Stimulated activated CD8-positive, alpha-beta memory T cell treated with anti-CD3 and anti-CD28 coated beads, Interleukin-15, amount 100 ng/mL, for 1 hour (primary cell): Measurements from ENCODE around the gene GOLGA6L2.
"Not testable (repeated sequence)": the region's sequence is repeated elsewhere in the genome, so short reads cannot be mapped to it uniquely, and the experiment has no call there.

Experiments
- DNase-seq: peaks from one replicate; pipeline ENCODE4 v3.0.0-alpha.2; 2020; ENCODE audit warnings: low read depth

GOLGA6L2 gene, protein sequence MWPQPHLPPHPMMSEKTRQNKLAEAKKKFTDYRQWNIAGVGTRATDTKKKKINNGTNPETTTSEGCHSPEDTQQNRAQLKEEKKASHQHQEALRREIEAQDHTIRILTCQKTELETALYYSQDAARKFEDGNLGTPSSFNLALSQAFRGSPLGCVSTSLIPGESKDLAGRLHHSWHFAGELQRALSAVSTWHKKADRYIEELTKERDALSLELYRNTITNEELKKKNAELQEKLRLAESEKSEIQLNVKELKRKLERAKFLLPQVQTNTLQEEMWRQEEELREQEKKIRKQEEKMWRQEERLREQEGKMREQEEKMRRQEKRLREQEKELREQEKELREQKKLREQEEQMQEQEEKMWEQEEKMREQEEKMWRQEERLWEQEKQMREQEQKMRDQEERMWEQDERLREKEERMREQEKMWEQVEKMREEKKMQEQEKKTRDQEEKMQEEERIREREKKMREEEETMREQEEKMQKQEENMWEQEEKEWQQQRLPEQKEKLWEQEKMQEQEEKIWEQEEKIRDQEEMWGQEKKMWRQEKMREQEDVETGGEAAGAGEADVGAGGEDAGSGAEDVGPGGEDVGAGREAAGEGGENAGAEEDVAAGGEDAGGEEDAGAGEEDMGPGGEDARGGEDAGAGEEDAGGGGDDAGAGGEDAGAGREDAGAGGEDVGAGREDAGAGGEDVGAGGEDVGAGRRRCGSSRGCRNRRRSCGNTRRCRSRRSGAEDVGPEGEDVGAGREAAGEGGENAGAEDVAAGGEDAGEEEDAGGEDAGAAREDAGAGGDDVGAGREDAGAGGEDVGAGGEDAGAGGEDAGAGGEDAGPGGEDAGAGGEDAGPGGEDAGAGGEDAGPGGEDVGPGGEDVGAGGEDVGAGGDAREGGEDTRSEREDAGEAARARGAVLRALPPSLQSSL

GRCh38 chr15:23447107-23447500 is at the start of gene GOLGA6L2:
Gene GOLGA6L2 (minus strand): TSS chr15:23447243. CDS start chr15:23447181, 62 bp downstream.
- no peak for DNase-seq

- no peak for DNase-seq
Measured at GRCh38 chr15:23484870-23485269, 37.8 kb upstream of the GOLGA6L2 start.

DNA sequence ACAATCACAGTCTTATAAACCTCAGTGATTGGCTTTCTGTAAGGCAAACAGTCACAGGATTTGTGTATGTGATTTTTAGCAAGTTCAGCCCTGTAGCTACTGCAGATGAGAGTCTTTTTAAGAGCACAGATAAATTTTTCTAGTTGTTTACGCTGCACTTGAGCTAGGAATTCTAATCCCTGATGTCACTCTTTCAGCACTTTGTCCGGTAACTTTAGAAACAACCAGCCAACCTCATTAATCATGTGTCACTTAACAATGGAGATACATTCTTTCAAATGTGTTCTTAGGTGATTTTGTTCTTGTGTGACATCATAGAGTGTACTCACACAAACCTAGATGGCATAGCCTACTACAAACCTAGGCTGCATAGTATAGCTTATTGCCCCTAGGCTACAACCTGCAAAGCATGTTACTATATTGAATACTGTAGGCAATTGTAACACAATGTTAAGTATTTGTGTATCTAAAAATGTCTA is 36.8 kb upstream of the GOLGA6L2 start:
- DNase-seq = no peak

DNA sequence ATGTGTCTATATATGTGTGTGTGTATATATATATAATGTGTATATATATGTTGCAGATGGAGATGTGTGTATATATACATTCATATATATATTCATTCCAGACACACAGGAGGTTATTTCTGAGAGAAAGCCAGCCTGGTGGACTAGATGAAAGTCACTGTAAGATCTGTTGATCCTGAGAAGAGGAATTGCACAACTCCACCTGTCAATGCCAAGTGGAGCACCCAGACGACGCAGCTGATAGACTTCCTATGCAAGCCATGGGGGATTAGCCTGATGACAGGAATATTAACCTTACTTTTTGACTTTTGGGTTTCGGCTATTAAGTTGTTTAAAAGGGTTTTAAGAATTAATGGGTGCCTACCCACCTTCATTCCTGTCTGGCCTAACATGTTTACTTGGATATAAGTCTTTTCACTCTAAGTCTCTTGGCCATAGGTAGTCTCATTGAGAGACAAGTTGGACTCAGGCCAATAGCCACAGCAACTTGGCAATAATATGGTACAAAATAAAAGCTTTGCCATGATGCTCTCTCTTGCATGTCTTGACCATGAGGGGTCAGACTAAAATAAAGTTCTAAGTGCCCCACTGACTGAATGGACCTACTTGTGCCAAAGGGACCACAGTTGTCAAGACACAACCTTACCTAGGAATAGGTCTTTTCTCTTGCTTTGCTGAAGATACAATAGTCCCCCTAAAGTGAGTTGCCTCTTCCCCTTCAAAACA is 35.9 kb upstream of the GOLGA6L2 start:
- no peak for DNase-seq

DNA sequence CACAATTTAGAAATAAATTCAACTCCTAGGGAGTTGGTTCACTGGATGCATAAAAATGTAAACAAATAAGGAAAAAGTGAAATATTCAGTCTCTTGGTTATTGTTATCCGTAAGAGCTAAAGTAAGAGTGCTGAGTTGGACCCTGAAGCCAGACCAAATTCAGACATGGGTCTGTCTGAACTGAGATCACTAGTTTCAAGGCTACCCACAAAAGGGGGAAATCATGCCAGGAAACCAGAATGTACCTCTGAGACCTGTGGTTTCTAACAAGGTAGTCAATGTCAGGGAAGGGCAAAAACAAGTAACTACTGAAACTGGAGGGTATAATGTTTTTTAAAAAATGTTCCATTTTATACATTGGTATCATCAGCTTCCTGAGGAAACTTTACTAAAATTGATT is 35.2 kb upstream of the GOLGA6L2 start:
- DNase-seq = no peak

GRCh38 chr15:23477920-23478319 is 30.9 kb upstream of the GOLGA6L2 start:
- no peak for DNase-seq

DNA sequence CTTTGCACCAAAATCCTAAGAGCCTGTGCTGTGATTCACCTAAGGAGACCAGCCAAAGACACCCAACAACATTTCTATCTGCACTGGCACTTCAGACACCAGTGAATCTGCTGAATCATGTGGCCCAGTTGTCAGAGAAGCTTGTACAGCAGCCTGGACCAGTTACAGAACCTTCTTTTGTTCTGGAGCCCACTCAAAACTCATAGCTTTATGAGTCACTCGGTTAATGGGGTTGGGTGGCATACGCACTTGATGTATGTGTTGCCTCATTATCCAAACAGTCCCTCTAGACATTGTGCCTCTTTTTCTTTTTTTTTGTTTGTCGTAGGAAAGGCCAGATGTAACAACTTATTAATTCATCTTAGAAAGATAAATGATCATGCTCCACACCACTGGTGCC is 25.6 kb upstream of the GOLGA6L2 start:
- DNase-seq = no peak

- DNase-seq = no peak
Measured at GRCh38 chr15:23472033-23472432, 25.0 kb upstream of the GOLGA6L2 start.

GRCh38 chr15:23467110-23467600 is 20.1 kb upstream of the GOLGA6L2 start:
- DNase-seq = no peak

DNA sequence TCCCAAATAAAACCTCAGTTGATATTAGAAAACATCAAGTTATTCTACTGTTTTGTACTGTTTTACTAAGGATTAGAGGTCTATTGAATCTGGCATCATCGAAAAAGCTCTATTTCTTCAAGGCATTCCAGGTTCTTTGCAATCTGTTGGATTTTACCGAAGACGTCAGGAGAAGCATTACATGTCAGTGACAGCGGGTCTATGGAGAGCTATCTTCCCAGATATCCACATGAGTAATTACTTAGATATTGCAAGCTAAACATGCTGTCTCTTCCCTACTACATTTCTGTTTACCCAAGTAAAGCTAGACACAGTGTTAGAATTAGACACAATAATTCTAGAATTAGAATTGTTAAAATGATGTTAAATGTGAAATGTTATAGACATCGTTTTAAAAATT is 10.8 kb upstream of the GOLGA6L2 start:
- no peak for DNase-seq

DNA sequence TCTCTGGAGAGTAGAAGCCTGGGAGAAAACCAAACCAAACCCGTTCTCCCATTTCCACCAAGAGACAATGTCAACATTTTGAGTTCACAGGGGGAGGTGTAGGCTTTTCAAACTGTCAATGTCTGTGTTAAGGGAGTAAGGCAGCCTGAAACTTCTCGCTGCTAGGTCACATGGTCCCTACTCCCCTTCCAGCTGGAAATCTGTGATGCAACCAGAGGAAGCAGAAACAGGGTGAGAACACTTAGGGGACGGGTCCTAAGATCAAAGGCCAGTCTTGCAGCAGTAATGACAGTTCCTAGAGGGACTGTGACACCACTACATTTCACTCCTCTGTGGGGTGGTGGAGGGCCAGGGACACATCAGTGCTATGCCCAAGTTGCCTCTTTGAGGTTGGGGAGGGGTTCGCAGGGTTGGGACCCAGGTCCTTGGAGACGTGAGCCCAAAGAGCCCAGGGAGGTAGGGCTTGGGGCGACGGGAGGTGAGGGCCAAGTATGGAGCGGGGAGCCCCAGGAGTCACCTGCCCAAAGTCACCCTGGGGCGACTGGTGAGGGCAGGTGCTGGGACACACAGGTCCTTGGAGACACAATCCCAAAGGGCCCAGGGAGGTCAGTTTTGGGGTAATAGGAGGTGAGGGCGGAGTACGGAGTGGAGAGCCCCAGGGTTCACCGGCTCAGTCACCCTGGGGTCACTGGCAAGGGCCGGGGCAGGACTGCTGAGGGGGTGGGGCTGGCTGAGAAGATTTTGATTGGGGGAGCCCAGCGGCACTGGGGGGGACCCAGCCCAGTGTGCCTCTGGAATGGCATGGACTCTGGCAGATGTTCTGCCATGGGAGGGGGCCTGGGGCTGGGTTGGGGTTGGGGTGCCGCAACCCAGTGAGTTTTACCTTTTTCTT is 582 bp downstream of the GOLGA6L2 start:
- DNase-seq = no peak

GRCh38 chr15:23444269-23444668 is 2.8 kb downstream of the GOLGA6L2 start:
- no peak for DNase-seq

DNA sequence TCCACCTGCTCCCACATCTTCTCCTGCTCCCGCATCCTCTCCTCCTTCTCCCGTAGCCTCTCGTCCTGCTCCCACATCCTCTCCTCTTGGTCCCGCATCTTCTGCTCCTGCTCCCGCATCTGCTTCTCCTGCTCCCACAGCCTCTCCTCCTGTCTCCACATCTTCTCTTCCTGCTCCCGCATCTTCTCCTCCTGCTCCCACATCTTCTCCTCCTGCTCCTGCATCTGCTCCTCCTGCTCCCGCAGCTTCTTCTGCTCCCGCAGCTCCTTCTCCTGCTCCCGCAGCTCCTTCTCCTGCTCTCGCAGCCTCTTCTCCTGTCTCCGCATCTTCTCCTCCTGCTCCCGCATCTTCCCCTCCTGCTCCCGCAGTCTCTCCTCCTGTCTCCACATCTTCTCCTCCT is 5.8 kb downstream of the GOLGA6L2 start:
- DNase-seq = no peak

DNA sequence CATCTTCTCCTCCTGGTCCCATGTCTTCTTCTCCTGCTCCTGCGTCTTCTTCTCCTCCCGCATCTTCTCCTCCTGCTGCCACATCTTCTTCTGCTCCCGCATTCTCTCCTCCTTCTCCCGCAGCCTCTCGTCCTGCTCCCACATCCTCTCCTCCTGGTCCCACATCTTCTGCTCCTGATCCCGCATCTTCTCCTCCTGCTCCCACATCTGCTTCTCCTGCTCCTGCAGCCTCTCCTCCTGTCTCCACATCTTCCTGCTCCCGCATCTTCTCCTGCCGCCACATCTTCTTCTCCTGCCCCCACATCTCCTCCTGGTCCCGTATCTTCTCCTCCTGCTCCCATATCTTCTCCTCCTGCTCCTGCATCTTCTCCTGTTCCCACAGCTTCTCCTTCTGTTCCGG is 6.4 kb downstream of the GOLGA6L2 start:
- DNase-seq = no peak

- DNase-seq = no peak
Measured at GRCh38 chr15:23439513-23439912, 7.5 kb downstream of the GOLGA6L2 start.

DNA sequence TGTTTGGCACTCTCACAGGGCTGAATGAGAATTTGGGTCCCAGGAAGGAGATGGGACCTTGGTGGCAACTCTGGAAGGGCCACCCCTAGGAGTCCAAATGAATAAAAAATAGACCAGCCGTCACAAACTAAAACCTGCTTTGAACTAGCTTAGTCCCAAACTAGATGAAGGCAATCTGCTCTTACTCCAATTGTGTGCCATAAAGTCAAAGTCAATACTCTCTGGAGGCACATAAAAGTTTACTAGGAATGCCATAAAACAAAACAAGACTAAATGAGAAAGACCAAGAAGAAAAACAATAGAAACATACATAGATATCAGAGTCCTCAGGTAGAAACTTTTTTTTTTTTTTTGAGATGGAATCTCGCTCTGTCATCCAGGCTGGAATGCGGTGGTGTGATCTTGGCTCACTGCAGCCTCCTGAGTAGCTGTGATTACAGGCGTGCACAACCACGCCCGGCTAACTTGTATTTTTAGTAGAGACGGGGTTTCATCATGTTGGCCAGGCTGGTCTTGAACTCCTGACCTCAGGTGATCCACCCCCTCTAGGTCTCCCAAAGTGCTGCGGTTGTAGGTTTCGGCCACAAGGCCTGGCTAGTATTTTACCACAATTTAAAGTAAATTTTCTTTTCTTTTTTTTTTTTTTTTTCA is 8.1 kb downstream of the GOLGA6L2 start:
- no peak for DNase-seq

DNA sequence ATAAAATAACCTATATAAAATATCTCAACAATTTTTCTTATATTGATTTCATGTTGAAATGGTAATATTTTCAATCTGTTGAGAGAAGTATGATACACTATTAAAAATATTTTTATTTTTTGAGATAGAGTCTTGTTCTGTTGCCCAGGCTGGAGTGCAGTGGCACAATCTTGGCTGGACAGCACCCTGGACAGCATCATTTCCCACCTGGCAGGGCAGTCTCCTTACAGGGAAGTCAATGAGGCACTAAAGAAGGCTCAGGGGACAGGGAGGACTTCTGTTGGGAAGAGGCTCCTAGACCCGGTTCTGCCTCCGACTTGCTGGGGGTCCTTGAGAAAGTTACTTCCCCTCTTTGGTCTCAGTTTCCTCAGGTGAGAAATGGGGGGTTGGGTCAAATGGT is 9.4 kb downstream of the GOLGA6L2 start:
- DNase-seq = no peak

GRCh38 chr15:23437146-23437545 is 9.9 kb downstream of the GOLGA6L2 start:
- no peak for DNase-seq

GRCh38 chr15:23436421-23436820 is 10.6 kb downstream of the GOLGA6L2 start:
- DNase-seq = no peak

DNA sequence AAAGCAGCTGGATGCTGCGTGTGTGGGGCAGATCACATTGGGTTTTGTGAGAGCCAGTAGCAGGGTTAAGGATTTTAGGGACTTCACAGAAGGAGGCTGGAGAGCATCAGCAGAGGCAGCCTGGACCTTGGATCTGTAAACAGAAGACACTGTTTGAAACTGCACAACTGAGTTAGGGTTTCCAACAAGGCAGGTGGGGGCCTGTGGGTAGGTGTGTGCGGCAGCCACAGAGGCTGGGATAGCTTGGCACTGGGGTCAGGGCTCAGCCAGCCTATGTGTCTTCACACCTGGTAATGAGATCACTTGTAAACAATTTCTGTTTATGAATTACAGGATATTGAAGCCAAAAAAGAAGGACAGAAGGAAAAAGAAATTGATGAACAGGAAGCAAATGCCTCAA is 12.3 kb downstream of the GOLGA6L2 start:
- not testable (repeated sequence) for DNase-seq

DNA sequence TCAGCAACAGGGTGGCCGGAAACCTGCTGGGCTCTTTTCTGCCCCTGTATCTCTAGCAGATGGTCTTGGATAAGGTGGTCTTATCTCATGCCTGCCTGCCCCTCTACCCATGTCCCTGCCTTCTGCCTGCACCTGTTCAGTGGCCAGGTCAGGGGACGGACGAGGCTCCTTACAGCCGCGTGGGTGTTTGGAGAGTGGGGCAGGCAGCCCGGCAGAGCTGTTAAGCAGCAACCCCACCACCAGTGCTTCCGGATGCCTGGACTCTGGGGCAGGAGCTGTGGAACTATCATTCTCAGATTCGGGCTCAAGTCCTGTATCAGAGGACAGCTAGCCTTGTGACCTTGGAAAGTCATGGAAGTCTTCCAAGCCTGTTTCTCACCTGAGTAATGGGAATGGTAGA is 21.7 kb downstream of the GOLGA6L2 start:
- DNase-seq = not testable (repeated sequence)
